CD4-positive, alpha-beta T cell treated with Interleukin-4 for 1 hour (primary cell): ENCODE measurements around the gene HAVCR2.

Experiments used
- DNase-seq, 2 donors: peaks; one replicate each; pipeline ENCODE4 v3.0.0-alpha.2; 2020 to 2022

Gene HAVCR2

GRCh38 chr5:157038568-157039187 lies 70.2 kb downstream of the HAVCR2 start:
- no peak for DNase-seq
